CD8-positive, alpha-beta memory T cell (primary cell): Measurements from ENCODE around the gene KICS2. TPM values are rescaled to one million over a fixed set of nuclear protein-coding genes. Genes with fewer than 3 reads are reported as not detected.

Source experiments
- CTCF ChIA-PET: fragments of 350-600 bp; sonication (Branson Sonifier 250); formaldehyde crosslinking; loops from one replicate; lab custom pipeline; 2021; ENCODE audit warnings: antibody characterized with exemption; lab: Charles Lee
- POLR2A ChIA-PET: fragments of 350-600 bp; sonication (Branson Sonifier 250); formaldehyde crosslinking; loops from one replicate; lab custom pipeline; 2021; ENCODE audit warnings: antibody characterized with exemption; lab: Charles Lee
- DNase-seq, 5 donors: peaks; one replicate each; pipeline versions ENCODE4 v3.0.0 to v3.0.0-alpha.2; 2020 to 2022; ENCODE audit warnings: mixed read lengths in 1 of 5
- H3K27ac ChIP-seq: one replicate; pipeline ENCODE4 v1.7.0; 2013; ENCODE audit warnings: low read depth, mild to moderate bottlenecking, low read length, moderate library complexity
- H3K27me3 ChIP-seq: 2 replicates; pipeline ENCODE4 v1.7.0; 2013; ENCODE audit warnings: low read length, mild to moderate bottlenecking; ENCODE audit not compliant: insufficient read depth, poor library complexity, severe bottlenecking
- H3K36me3 ChIP-seq: 2 replicates; pipeline ENCODE4 v1.7.0; 2013; ENCODE audit warnings: mild to moderate bottlenecking, low read length, moderate library complexity; ENCODE audit not compliant: insufficient read depth
- H3K4me1 ChIP-seq: 2 replicates; pipeline ENCODE4 v1.7.0; 2013; ENCODE audit warnings: mild to moderate bottlenecking, low read length, moderate library complexity; ENCODE audit not compliant: insufficient read depth
- H3K4me3 ChIP-seq: 2 replicates; pipeline ENCODE4 v1.7.0; 2013; ENCODE audit warnings: mild to moderate bottlenecking, low read length
- H3K9me3 ChIP-seq: 2 replicates; pipeline ENCODE4 v1.7.0; 2013; ENCODE audit warnings: mild to moderate bottlenecking, low read length
- H3K27ac Mint-ChIP-seq, 8 donors: one replicate each; pipeline ENCODE4 v1.8.0; 2020 to 2021; ENCODE audit warnings: mixed read lengths in 8 of 8, mild to moderate bottlenecking in 6 of 8, inconsistent platforms in 3 of 8, moderate library complexity in 3 of 8
- H3K27me3 Mint-ChIP-seq, 2 donors: one replicate each; pipeline ENCODE4 v1.8.0; 2020 to 2021; ENCODE audit warnings: mixed read lengths in 2 of 2, mild to moderate bottlenecking in 1 of 2, moderate library complexity in 1 of 2
- H3K36me3 Mint-ChIP-seq, 3 donors: one replicate each; pipeline ENCODE4 v1.8.0; 2020 to 2021; ENCODE audit warnings: mixed read lengths in 3 of 3, inconsistent platforms in 1 of 3, mild to moderate bottlenecking in 1 of 3
- H3K4me1 Mint-ChIP-seq, 3 donors: one replicate each; pipeline ENCODE4 v1.8.0; 2020 to 2021; ENCODE audit warnings: mixed read lengths in 3 of 3, inconsistent platforms in 1 of 3, mild to moderate bottlenecking in 1 of 3
- H3K4me3 Mint-ChIP-seq, 7 donors: one replicate each; pipeline ENCODE4 v1.8.0; 2020 to 2021; ENCODE audit warnings: mixed read lengths in 7 of 7, mild to moderate bottlenecking in 6 of 7, moderate library complexity in 4 of 7, inconsistent platforms in 2 of 7
- H3K9me3 Mint-ChIP-seq, 5 donors: one replicate each; pipeline ENCODE4 v1.8.0; 2020 to 2022; ENCODE audit warnings: mixed read lengths in 5 of 5, mild to moderate bottlenecking in 3 of 5, moderate library complexity in 2 of 5, inconsistent platforms in 1 of 5
- polyA plus RNA-seq: library from polyadenylated mRNA; unstranded; fragments of 300-500 nt; fragmentation: Illumina TruSeq; gene quantifications from one replicate; pipeline ENCODE4 v1.2.3, GENCODE V29; 2021
- total RNA-seq, 2 experiments: library from RNA; stranded (reverse); gene quantifications; one replicate each; pipeline ENCODE4 v1.2.3, GENCODE V29; 2021

KICS2 gene
- total and polyA plus RNA-seq, 3 experiments from 2014 or later = 7.6 to 15.7 (median 14.2) TPM

DNA sequence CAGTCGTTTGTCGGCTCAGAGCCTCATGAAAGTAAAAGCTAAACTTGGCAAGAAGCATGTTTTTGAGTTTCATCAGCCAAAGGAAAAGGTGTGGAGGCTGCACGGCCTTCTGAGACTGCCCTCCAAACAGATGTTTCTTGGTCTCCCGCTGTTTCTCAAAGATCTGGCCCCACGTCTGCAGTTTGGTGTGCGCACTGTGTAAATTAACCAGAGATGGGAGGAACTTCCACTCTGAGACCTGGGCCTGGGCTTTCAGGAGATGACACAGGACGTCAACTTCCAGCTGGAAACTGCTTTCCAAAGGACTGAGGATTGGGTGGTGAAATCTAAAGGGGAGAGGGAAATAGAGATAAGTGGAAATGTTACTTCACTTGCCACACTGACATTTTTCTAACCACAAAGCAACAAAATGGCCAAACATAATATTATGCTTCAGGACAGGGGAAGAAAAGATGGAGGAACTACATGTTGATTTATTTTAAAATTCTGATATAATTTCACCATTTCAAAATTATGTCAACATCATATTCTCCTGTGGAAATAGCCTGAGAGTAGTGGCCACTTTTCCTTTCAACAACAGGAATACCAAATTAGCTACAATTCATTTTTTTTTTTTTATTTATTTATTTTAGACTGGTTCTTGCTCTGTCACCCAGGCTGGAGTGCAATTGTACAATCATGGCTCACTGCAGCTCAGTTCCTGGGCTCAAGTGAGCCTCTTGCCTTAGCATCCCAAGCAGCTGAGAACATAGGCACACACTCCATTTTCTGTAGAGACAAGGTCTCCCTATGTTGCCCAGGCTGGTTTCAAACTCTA is 27.6 kb downstream of the KICS2 start:
- Histone ChIP-seq H3K27ac (no peak overlapping the region), H3K27me3 (no peaks in the 10 kb centered on the region), H3K4me1 (no peaks in the 10 kb centered on the region), H3K4me3 (no peak overlapping the region), H3K9me3 (no peaks in the 10 kb centered on the region), H3K36me3 (no peaks in the 10 kb centered on the region)
- no peak for DNase-seq
- Mint-ChIP-seq H3K36me3 (peaks cover 20 to 39% (median 22%) of the 10 kb centered on the region in 3 donors), H3K27me3 (no peaks in the 10 kb centered on the region), H3K4me3 (no peak overlapping the region), H3K27ac (no peak overlapping the region), H3K9me3 (no peaks in the 10 kb centered on the region), H3K4me1 (peaks cover 6 to 21% (median 13%) of the 10 kb centered on the region in 3 donors)
- ChIA-PET CTCF (no interaction called here), POLR2A (no interaction called here)

DNA sequence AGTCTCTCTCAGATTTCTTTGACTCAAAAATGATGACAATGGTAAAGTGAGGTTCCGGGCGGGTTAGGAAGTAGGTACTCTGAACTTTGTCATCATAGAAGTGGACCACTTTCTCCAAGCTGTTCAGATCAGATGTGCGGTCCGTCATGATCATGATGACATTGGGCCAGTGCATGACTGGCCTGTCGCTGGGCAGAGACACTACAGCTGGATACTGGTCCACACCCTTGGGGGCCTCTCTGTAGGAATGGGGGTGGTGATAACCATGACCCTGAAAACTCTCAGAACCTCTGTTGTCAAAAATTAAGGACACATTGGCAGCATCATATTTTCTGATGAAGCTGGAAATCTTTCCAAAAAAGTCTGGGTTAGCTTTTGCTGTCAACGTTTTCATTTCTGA is 28.2 kb downstream of the KICS2 start:
- no peaks in the 10 kb centered on the region for H3K9me3 Mint-ChIP-seq

DNA sequence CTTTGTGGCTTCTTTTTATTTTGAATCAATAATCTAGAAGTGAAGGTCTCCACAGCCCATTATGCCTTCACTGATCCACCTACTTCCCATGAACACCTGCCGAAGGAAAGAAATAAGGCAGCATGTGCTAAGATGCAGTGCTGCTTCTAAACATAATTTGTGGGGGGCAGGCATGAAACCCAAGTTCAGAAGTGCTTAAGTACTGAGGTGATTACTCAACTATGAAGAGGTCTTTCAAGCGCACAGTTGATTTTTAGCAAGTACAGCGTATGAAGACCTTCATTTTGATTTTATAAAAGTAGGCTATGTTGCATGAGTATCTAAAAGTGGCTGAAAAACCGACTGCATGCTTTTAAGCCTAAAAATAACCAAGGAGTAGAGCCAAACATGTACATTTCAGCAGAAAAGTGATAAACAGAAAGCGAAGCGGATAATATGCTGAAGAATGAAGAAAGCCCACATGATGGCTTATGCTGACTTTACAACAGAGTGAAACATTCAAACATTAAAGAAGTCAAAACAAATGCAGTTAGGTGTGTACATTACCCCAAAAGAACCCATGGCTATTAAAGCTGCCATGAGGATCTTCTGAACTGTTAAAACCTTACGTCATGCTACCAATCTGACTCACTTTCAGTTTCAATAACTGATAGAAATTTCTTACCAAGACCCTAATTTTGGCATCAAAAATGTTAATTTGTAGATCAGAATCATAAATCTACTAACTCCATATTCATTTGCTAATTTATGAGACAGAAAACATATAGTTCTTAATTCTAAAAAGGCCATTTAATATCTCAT is 29.3 kb downstream of the KICS2 start:
- Histone ChIP-seq H3K27ac (no peak overlapping the region), H3K9me3 (no peaks in the 10 kb centered on the region), H3K36me3 (no peaks in the 10 kb centered on the region), H3K4me3 (no peak overlapping the region), H3K27me3 (no peaks in the 10 kb centered on the region), H3K4me1 (no peaks in the 10 kb centered on the region)
- no peak for DNase-seq
- POLR2A ChIA-PET = no interaction called here
- peaks cover 0 to 2% of the 10 kb centered on the region in 2 donors for H3K27me3 Mint-ChIP-seq
- H3K36me3 Mint-ChIP-seq = peaks cover 22 to 39% (median 23%) of the 10 kb centered on the region in 3 donors
- peaks cover 6 to 21% (median 13%) of the 10 kb centered on the region in 3 donors for H3K4me1 Mint-ChIP-seq
- H3K27ac Mint-ChIP-seq = peak overlapping the region in 1 of 8 donors; percentile 66
- CTCF ChIA-PET = no interaction called here
- no peaks in the 10 kb centered on the region for H3K9me3 Mint-ChIP-seq
- peak overlapping the region in 1 of 7 donors; percentile 19 for H3K4me3 Mint-ChIP-seq

More for the DNA sequence above, 28.2 kb downstream of the KICS2 start:
- no peak overlapping the region for H3K27ac Mint-ChIP-seq
- Histone ChIP-seq H3K4me1 (no peaks in the 10 kb centered on the region), H3K36me3 (no peaks in the 10 kb centered on the region), H3K27ac (no peak overlapping the region), H3K4me3 (no peak overlapping the region), H3K27me3 (no peaks in the 10 kb centered on the region), H3K9me3 (no peaks in the 10 kb centered on the region)
- ChIA-PET CTCF (no interaction called here), POLR2A (no interaction called here)
- peaks cover 20 to 39% (median 22%) of the 10 kb centered on the region in 3 donors for H3K36me3 Mint-ChIP-seq
- no peaks in the 10 kb centered on the region for H3K27me3 Mint-ChIP-seq
- DNase-seq = no peak
- H3K4me1 Mint-ChIP-seq = peaks cover 6 to 21% (median 13%) of the 10 kb centered on the region in 3 donors
- H3K4me3 Mint-ChIP-seq = no peak overlapping the region

DNA sequence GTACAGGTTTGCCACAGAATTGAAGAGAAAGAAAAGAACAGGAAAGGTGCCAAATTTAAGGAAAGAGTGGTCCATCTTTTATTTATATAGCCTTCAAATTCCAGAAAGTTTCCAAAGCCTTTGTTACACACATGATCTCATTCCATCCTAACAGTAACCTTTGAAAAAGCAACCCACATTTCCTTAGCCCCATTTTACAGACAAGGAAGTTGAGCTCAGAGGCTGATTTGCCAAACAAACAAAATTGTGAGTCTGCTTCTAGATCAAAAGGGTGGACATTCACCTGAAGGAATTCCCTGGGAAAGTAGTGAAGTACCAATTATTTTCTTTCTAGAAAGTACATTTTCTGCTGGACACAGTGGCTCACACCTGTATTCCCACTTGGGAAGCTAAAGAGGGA is 32.0 kb downstream of the KICS2 start:
- Mint-ChIP-seq H3K9me3 (no peaks in the 10 kb centered on the region), H3K36me3 (peaks cover 20 to 37% (median 26%) of the 10 kb centered on the region in 3 donors), H3K27ac (no peak overlapping the region), H3K4me3 (no peak overlapping the region), H3K27me3 (peaks cover 0 to 2% of the 10 kb centered on the region in 2 donors), H3K4me1 (peaks cover 6 to 21% (median 13%) of the 10 kb centered on the region in 3 donors)
- CTCF ChIA-PET = no interaction called here
- no peaks in the 10 kb centered on the region for H3K27me3 ChIP-seq
- H3K36me3 ChIP-seq = no peaks in the 10 kb centered on the region
- no peak overlapping the region for H3K27ac ChIP-seq
- POLR2A ChIA-PET = no interaction called here
- no peak for DNase-seq
- no peak overlapping the region for H3K4me3 ChIP-seq
- no peaks in the 10 kb centered on the region for H3K4me1 ChIP-seq
- H3K9me3 ChIP-seq = no peaks in the 10 kb centered on the region

DNA sequence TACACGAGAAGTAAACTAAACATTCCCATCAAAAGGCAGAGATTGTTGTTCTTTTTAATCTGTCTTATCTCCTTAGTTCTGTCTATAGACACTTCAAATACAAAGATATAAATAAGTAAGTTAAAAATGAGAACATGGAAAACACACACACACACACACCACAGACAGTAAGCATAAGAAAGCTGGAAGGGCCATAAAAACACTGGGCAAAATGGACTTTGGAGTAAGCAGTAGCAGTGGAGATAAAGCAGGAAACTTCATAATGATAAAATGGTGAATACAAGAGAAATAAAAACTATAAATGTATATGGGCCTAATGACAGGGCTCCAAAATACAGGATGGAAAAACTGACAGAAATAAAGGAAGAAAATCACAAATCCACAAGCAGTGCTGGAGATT is 32.6 kb downstream of the KICS2 start:
- H3K27ac ChIP-seq = no peak overlapping the region
- Mint-ChIP-seq H3K27ac (peak overlapping the region in 1 of 8 donors; percentile 34), H3K4me1 (peaks cover 6 to 20% (median 13%) of the 10 kb centered on the region in 3 donors), H3K36me3 (peaks cover 21 to 32% (median 23%) of the 10 kb centered on the region in 3 donors), H3K27me3 (peaks cover 0 to 2% of the 10 kb centered on the region in 2 donors), H3K9me3 (no peaks in the 10 kb centered on the region), H3K4me3 (no peak overlapping the region)
- no peaks in the 10 kb centered on the region for H3K36me3 ChIP-seq
- ChIA-PET POLR2A (no interaction called here), CTCF (no interaction called here)
- no peaks in the 10 kb centered on the region for H3K9me3 ChIP-seq
- H3K4me1 ChIP-seq = no peaks in the 10 kb centered on the region
- DNase-seq = no peak
- H3K4me3 ChIP-seq = no peak overlapping the region
- H3K27me3 ChIP-seq = no peaks in the 10 kb centered on the region

DNA sequence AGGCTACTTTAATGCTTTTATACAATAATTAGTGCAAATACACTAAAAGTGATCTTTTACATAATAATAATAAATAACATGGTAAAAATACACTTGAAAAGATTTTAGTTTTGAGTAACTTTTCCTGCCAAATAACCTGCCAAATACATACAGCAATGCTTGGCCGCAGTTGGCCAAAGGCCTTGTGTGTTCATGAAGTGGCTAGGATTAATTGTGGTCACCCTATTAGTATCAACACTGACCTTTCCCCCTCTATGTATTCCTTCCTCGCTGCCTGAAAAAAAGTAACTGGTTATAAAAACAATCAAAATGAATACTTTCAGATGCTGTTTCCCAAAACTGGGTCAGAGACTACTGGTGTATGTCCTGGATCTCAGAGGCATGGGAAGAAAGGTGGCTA is 34.3 kb downstream of the KICS2 start:
- Mint-ChIP-seq H3K27ac (no peak overlapping the region), H3K36me3 (peaks cover 12 to 25% (median 17%) of the 10 kb centered on the region in 3 donors), H3K9me3 (no peaks in the 10 kb centered on the region), H3K27me3 (peaks cover 0 to 2% of the 10 kb centered on the region in 2 donors), H3K4me1 (peaks cover 2 to 4% (median 3%) of the 10 kb centered on the region in 3 donors), H3K4me3 (peak overlapping the region in 1 of 7 donors; percentile 23)
- no peak for DNase-seq
- CTCF ChIA-PET = no interaction called here
- Histone ChIP-seq H3K4me1 (no peaks in the 10 kb centered on the region), H3K36me3 (no peaks in the 10 kb centered on the region), H3K27ac (no peak overlapping the region), H3K9me3 (no peaks in the 10 kb centered on the region), H3K4me3 (no peak overlapping the region), H3K27me3 (no peaks in the 10 kb centered on the region)
- POLR2A ChIA-PET = no interaction called here

DNA sequence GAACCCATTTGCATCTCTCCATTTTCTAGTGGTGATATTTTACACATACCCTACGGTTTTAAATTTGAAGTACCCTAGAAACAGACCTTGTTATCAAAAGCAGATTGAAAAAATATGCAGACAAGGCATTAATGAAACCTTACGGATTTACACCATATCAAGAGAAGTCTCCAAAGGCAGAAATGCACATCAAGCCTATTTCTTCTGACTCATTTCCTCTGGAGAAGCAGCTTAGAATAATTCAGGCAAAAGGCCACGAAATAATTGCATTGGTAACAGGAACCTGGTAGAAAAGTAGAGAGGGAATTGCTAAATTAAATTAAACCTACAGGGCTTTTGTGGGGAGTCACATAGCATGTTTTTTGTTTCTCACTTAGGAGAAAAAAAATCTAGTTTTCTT is 34.7 kb downstream of the KICS2 start:
- H3K27me3 Mint-ChIP-seq = peaks cover 0 to 2% of the 10 kb centered on the region in 2 donors
- H3K27ac Mint-ChIP-seq = no peak overlapping the region
- no peak overlapping the region for H3K4me3 Mint-ChIP-seq
- Histone ChIP-seq H3K9me3 (no peaks in the 10 kb centered on the region), H3K36me3 (no peaks in the 10 kb centered on the region), H3K27ac (no peak overlapping the region), H3K4me1 (no peaks in the 10 kb centered on the region), H3K4me3 (no peak overlapping the region), H3K27me3 (no peaks in the 10 kb centered on the region)
- ChIA-PET CTCF (no interaction called here), POLR2A (no interaction called here)
- H3K36me3 Mint-ChIP-seq = peaks cover 11 to 23% (median 13%) of the 10 kb centered on the region in 3 donors
- no peak for DNase-seq
- no peaks in the 10 kb centered on the region for H3K4me1 Mint-ChIP-seq
- H3K9me3 Mint-ChIP-seq = no peaks in the 10 kb centered on the region

DNA sequence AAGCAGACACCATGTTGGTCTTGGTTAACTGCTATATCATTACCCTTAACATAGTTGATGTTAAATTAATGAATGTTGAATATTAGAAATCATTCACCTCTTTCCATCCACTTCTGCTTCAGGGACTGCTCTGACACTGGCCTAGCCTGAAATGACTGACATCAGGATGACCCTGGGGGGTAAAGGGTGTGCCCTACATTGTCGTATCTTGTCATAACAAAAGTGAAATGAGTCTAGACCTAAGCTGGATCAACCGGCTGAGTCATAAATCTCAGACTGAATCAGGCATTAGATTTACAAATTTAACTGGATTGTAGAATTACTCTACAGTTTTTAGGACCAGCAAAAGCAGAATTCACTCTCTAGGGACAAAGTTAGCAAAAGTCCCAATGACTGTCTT is 35.3 kb downstream of the KICS2 start:
- H3K9me3 Mint-ChIP-seq = no peaks in the 10 kb centered on the region
- H3K4me1 Mint-ChIP-seq = no peaks in the 10 kb centered on the region
- H3K9me3 ChIP-seq = no peaks in the 10 kb centered on the region
- H3K27me3 Mint-ChIP-seq = peaks cover 0 to 2% of the 10 kb centered on the region in 2 donors
- ChIA-PET POLR2A (interaction anchor here (0.7 kb wide), 1 partner anchor 35 kb away, joined by 3 read pairs; the partner anchor contains the start of gene KICS2), CTCF (no interaction called here)
- no peaks in the 10 kb centered on the region for H3K36me3 ChIP-seq
- DNase-seq = no peak
- H3K27me3 ChIP-seq = no peaks in the 10 kb centered on the region
- H3K4me3 Mint-ChIP-seq = no peak overlapping the region
- H3K4me3 ChIP-seq = no peak overlapping the region
- H3K27ac Mint-ChIP-seq = no peak overlapping the region
- H3K36me3 Mint-ChIP-seq = peaks cover 8 to 21% (median 9%) of the 10 kb centered on the region in 3 donors
- H3K4me1 ChIP-seq = no peaks in the 10 kb centered on the region
- no peak overlapping the region for H3K27ac ChIP-seq
